GM19239 (cell line): ENCODE results near the gene GSC.

ENCODE experiments used
- DNase-seq: peaks from one replicate; pipeline ENCODE4 v3.0.0; 2011; ENCODE audit warnings: low spot score; ENCODE audit not compliant: insufficient read length
- FAIRE-seq: peaks from 2 replicates; lab custom pipeline; 2011; peaks lifted over from hg19 to GRCh38; lab: Jason Lieb, UNC

The GSC gene

GRCh38 chr14:94773061-94773648 is 3.2 kb upstream of the GSC start:
- DNase-seq: no peak
- FAIRE-seq: no peak

GRCh38 chr14:94772548-94772947 is 2.6 kb upstream of the GSC start:
- FAIRE-seq (no peak), DNase-seq (no peak)

- no peak for DNase-seq
- no peak for FAIRE-seq
These were observed 2.1 kb upstream of the GSC start for GRCh38 chr14:94771906-94772490.

- no peak for FAIRE-seq
- no peak for DNase-seq
These were observed 1.4 kb upstream of the GSC start for GRCh38 chr14:94771158-94771905.

- FAIRE-seq (no peak), DNase-seq (no peak)
These were observed 873 bp upstream of the GSC start for GRCh38 chr14:94770815-94771157.

GRCh38 chr14:94770251-94770749 is 387 bp upstream of the GSC start:
- no peak for DNase-seq
- FAIRE-seq: no peak

GRCh38 chr14:94768521-94769390 is 1.2 kb downstream of the GSC start:
- DNase-seq: no peak
- FAIRE-seq: no peak

GRCh38 chr14:94768141-94768520 is 1.8 kb downstream of the GSC start:
- FAIRE-seq (no peak), DNase-seq (no peak)

- no peak for FAIRE-seq
- DNase-seq: no peak
These were observed 2.5 kb downstream of the GSC start for GRCh38 chr14:94767321-94767878.

- DNase-seq (no peak), FAIRE-seq (no peak)
These were observed 5.3 kb downstream of the GSC start for GRCh38 chr14:94764573-94764972.

GRCh38 chr14:94762431-94762830 is 7.5 kb downstream of the GSC start:
- FAIRE-seq: no peak
- no peak for DNase-seq

GRCh38 chr14:94761997-94762377 is 7.9 kb downstream of the GSC start:
- FAIRE-seq (no peak), DNase-seq (no peak)

- DNase-seq: no peak
- FAIRE-seq: no peak
These were observed 8.4 kb downstream of the GSC start for GRCh38 chr14:94761348-94761996.

- FAIRE-seq (no peak), DNase-seq (no peak)
These were observed 13.5 kb downstream of the GSC start for GRCh38 chr14:94756310-94756882.

- no peak for FAIRE-seq
- DNase-seq: no peak
These were observed 15.4 kb downstream of the GSC start for GRCh38 chr14:94754391-94754942.

- DNase-seq: no peak
- FAIRE-seq: no peak
These were observed 17.1 kb downstream of the GSC start for GRCh38 chr14:94752591-94753436.

- FAIRE-seq: no peak
These were observed 18.0 kb downstream of the GSC start for GRCh38 chr14:94751956-94752355.

GRCh38 chr14:94751321-94751720 is 18.6 kb downstream of the GSC start:
- DNase-seq: no peak
- no peak for FAIRE-seq

More at GRCh38 chr14:94751956-94752355, 18.0 kb downstream of the GSC start:
- DNase-seq: no peak
